ENCODE results near the gene CELF2. TPM values are rescaled to one million over a fixed set of nuclear protein-coding genes. Genes with fewer than 3 reads are reported as not detected.

CELF2 gene
- total RNA-seq, 4 donors from 2014 or later, result 27.0 to 44.1 (median 31.3) TPM

DNA sequence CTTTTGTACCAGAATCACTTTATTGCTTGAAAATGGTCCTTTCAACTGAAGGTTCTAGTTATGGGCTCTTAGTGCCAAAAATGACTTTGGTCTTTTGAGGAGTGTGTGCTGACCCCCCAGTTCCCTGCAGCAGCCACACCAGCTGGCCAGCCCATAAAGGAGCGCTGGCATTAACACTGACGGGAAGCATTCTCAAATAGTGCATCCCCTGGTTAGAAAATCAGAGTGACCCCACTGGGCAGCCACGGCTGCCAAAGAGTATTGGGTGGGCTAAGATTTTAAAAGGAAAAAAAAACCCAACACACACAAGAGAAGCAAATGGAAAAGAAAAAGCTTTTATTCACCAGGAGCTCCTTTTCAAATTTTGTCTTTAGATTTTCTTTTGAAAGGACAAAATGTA lies 199.8 kb downstream of the CELF2 start:
- TF ChIP-seq CTCF (IDR thresholded peaks at IDR 0.05), result no peak
- no peak for TF ChIP-seq EP300 (IDR thresholded peaks at IDR 0.05; ENCODE audit: low read depth)
- no peak for TF ChIP-seq POLR2A (IDR thresholded peaks at IDR 0.05)
- no peak for TF ChIP-seq POLR2AphosphoS5 (IDR thresholded peaks at IDR 0.05)
- 88 to 96% methylated on average over 2 to 3 of the region's 3 CpGs for WGBS, 2 donors (ENCODE audit: low coverage in 1 of 2)
- in situ Hi-C loops (cut with MboI; ENCODE audit: low pct_ligation_motif_present in 1 of 4, low pct_unique_long_range_greater_than_20kb in 1 of 4, low sequenced_read_pairs in 3 of 4), result no loop called here

DNA sequence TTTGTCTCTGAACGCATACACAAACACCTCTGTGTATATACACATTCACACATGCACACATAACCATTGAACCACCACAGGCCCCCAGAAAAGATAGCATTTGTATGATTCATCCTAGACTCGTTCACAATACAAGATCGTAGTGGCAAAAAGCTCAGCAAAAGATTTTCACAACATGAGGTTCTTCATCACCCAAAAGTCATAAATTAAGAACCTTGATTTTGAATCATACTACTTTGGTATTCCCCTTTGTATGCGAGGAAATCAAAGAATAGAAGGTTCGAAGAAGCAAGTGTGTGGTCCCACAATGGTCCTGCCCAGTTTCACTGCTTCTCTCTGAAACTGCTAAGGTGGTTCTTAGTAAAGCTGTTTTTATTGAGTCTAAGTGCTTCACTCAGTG lies 200.7 kb downstream of the CELF2 start:
- Histone ChIP-seq H3K9me3 (no peaks in the 10 kb centered on the region), H3K27me3 (no peaks in the 10 kb centered on the region), H3K4me3 (no peak overlapping the region), H3K27ac (no peak overlapping the region), H3K4me1 (no peaks in the 10 kb centered on the region), H3K36me3 (no peaks in the 10 kb centered on the region)
- no peak for DNase-seq
- no peak for TF ChIP-seq POLR2A (IDR thresholded peaks at IDR 0.05)
- no peak for TF ChIP-seq POLR2AphosphoS5 (IDR thresholded peaks at IDR 0.05)
- no peak for TF ChIP-seq CTCF (IDR thresholded peaks at IDR 0.05)
- TF ChIP-seq EP300 (IDR thresholded peaks at IDR 0.05; ENCODE audit: low read depth), result no peak
- WGBS, 2 donors (ENCODE audit: low coverage in 1 of 2), result 72 to 79% methylated on average over 5 of the region's 5 CpGs
- in situ Hi-C loops (cut with MboI; ENCODE audit: low pct_ligation_motif_present in 1 of 4, low pct_unique_long_range_greater_than_20kb in 1 of 4, low sequenced_read_pairs in 3 of 4), result no loop called here
- intact Hi-C loops (cut with DNase I; ENCODE audit: low total_unique reads), result no loop called here

More for the DNA sequence above, 199.8 kb downstream of the CELF2 start:
- H3K4me1 ChIP-seq, result peaks cover 0 to 5% (median 0%) of the 10 kb centered on the region in 4 donors
- H3K27me3 ChIP-seq, result no peaks in the 10 kb centered on the region
- no peak overlapping the region for H3K27ac ChIP-seq
- no peaks in the 10 kb centered on the region for H3K9me3 ChIP-seq
- H3K36me3 ChIP-seq, result no peaks in the 10 kb centered on the region
- no peak for DNase-seq
- intact Hi-C loops (cut with DNase I; ENCODE audit: low total_unique reads), result no loop called here
- H3K4me3 ChIP-seq, result no peak overlapping the region

- no peak for DNase-seq
- Histone ChIP-seq H3K9me3 (no peaks in the 10 kb centered on the region), H3K27me3 (no peaks in the 10 kb centered on the region), H3K36me3 (no peaks in the 10 kb centered on the region), H3K4me3 (no peak overlapping the region), H3K27ac (no peak overlapping the region), H3K4me1 (no peaks in the 10 kb centered on the region)
- 86 to 89% methylated on average over 3 of the region's 3 CpGs for WGBS, 2 donors (ENCODE audit: low coverage in 1 of 2)
- no peak for TF ChIP-seq EP300 (IDR thresholded peaks at IDR 0.05; ENCODE audit: low read depth)
- no peak for TF ChIP-seq POLR2A (IDR thresholded peaks at IDR 0.05)
- no peak for TF ChIP-seq POLR2AphosphoS5 (IDR thresholded peaks at IDR 0.05)
- TF ChIP-seq CTCF (IDR thresholded peaks at IDR 0.05), result no peak
- in situ Hi-C loops (cut with MboI; ENCODE audit: low pct_ligation_motif_present in 1 of 4, low pct_unique_long_range_greater_than_20kb in 1 of 4, low sequenced_read_pairs in 3 of 4) (no loop called here), intact Hi-C loops (cut with DNase I; ENCODE audit: low total_unique reads) (no loop called here)
Observed at GRCh38 chr10:11219431-11219830, 201.8 kb downstream of the CELF2 start.

DNA sequence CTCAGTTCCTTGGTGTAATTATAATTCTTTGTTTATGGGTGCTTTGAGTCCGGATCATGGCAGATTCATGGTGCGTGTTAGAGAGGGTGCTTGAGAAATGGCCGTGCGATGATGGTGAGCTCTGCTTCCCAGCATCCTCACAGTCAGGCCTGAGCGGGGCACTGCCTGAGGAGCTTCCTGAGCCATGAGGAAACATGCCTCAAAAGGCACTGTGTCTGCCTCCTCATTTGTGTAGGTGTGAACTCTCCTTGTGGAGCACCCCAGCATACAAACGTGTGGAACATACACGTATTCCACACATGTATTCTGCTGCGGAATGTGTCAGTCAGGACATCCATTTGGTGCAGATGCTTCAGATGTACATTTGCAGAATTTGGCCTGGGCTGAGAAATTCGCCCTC lies 205.4 kb downstream of the CELF2 start:
- TF ChIP-seq CTCF (IDR thresholded peaks at IDR 0.05) (no peak), POLR2A (IDR thresholded peaks at IDR 0.05) (no peak), POLR2AphosphoS5 (IDR thresholded peaks at IDR 0.05) (no peak), EP300 (IDR thresholded peaks at IDR 0.05; ENCODE audit: low read depth) (no peak)
- Histone ChIP-seq H3K9me3 (no peaks in the 10 kb centered on the region), H3K4me1 (peaks cover 0 to 6% (median 3%) of the 10 kb centered on the region in 4 donors), H3K27ac (no peak overlapping the region), H3K27me3 (no peaks in the 10 kb centered on the region), H3K4me3 (no peak overlapping the region), H3K36me3 (no peaks in the 10 kb centered on the region)
- DNase-seq, result no peak
- 89% methylated on average over 9 of the region's 9 CpGs; no CpG with 5 or more reads in 1 of the 2 donors for WGBS, 2 donors (ENCODE audit: low coverage in 1 of 2)
- in situ Hi-C loops (cut with MboI; ENCODE audit: low pct_ligation_motif_present in 1 of 4, low pct_unique_long_range_greater_than_20kb in 1 of 4, low sequenced_read_pairs in 3 of 4), result no loop called here
- intact Hi-C loops (cut with DNase I; ENCODE audit: low total_unique reads), result no loop called here
